GM19025 (cell line): Measurements from ENCODE around the gene USH2A.
"Not testable (repeated sequence)": the region's sequence is repeated elsewhere in the genome, so short reads cannot be mapped to it uniquely, and the experiment has no call there.

Experiments
- ATAC-seq: cut with Tn5 transposase; IDR thresholded peaks from one replicate; pipeline ENCODE4 v1.9.1; 2021; ENCODE audit warnings: mild to moderate bottlenecking, low read depth, moderate library complexity; ENCODE audit not compliant: unreplicated experiment

The USH2A gene

GRCh38 chr1:216055004-216055403 lies 368.2 kb downstream of the USH2A start:
- ATAC-seq = no peak

- ATAC-seq = no peak
These were observed 368.6 kb downstream of the USH2A start for GRCh38 chr1:216054600-216054999.

GRCh38 chr1:216051071-216051470 lies 372.2 kb downstream of the USH2A start:
- no peak for ATAC-seq

DNA sequence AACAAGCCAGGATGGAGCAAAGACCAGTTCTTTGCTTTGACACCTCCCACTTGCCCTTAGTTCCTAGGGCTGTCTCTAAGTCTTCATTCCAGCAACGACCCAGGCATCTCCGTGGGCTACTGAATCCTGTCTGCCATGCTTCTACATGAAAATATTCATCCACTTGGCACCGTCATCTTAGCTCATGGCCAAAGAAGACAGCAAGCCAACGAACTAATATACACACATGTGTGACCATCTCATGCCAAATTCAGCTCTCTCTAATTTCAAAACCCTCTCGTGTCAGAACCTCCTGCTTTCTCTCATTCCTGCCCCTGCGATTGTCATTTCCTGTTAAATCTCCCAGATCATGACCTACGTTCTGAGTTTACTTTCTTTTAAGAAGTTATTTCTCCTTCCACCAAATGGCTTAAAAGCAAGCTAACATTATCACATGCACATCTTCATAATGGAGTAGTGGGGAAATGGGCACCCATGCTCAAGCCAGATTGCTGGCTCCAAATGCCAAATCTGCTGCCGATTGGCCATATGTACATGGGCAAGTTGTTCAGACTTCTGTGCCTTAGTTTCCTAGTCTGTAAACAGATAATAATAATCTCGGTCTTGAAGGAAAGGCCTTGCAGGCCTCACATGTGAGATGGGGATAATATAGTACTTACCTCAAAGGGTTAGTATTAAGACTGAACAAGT lies 373.4 kb downstream of the USH2A start:
- no peak for ATAC-seq

DNA sequence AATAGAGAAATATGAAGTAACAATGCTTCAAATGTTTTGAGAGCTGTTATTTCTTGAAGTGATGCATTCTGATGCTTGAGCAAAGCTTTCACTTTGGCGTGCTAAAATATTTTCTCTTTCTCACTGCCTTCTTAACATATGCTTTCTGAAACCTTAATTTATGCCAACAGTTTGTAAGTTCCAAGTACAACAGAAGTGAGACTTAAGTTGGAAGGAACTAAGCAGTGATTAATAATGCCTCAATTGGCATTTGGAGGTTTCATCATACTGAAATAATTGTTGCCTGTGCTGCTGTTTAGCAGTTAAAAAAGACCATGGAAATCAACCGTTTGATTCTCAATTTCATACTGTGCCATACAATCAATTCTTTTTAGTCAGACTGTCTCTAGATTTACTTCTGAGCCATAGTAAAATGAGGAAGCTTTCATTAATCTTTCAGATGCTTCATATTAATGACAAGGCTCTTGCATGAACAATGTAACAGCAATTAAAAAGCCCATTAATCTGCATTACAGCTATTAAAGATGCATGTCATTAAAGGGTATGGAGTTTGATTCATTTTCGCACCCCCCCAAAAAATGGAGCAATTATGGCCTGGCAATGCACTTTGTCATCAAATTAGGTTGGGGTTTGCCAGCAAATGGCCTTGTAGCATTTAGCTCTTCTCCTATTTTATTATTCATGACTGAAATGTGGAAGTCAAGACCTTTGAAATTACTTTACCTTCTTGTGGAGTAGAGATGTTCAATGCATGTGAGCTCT lies 375.3 kb downstream of the USH2A start:
- no peak for ATAC-seq

DNA sequence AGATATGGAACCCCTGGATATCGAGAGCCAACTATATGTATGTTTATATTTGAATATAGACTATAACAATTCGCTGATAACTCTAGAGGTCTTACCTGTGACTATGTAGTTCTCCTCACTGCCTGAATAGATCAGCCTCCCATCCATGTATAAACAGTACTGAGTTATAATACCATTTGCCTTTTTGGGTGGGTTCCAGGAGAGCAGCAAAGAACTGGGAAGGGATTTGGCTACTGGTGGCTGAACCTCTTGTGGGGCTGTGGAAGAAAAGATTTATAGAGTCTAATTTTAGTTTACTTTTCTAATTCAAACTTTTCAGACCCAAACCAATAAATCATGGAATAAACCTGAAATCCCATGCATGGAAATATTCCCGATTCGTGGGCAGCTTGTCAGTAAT lies 376.9 kb downstream of the USH2A start:
- no peak for ATAC-seq

GRCh38 chr1:216045400-216045799 lies 377.8 kb downstream of the USH2A start:
- ATAC-seq = no peak

DNA sequence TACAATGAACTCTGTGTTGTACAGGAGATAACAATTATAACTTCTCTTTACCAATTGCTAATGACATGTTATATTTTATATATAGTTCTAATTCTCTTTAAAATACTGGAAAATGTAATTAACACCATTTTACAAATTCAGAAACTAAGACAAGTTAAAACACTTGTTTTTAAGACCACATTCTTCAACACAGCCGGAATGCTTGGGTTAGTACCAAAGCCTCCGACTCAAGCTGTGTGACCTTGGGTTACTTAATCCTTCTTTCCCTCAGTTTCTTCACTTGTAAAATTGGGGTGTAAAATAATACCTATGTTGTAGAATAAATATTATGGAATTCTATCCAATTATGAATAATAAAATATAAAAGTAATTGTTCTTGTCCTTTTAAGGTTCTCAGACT lies 378.7 kb downstream of the USH2A start:
- no peak for ATAC-seq

- no peak for ATAC-seq
These were observed 388.7 kb downstream of the USH2A start for GRCh38 chr1:216034506-216034905.

- ATAC-seq = no peak
These were observed 390.2 kb downstream of the USH2A start for GRCh38 chr1:216032961-216033614.

GRCh38 chr1:216032284-216032683 lies 391.0 kb downstream of the USH2A start:
- ATAC-seq = no peak

- no peak for ATAC-seq
These were observed 394.6 kb downstream of the USH2A start for GRCh38 chr1:216028631-216029030.

DNA sequence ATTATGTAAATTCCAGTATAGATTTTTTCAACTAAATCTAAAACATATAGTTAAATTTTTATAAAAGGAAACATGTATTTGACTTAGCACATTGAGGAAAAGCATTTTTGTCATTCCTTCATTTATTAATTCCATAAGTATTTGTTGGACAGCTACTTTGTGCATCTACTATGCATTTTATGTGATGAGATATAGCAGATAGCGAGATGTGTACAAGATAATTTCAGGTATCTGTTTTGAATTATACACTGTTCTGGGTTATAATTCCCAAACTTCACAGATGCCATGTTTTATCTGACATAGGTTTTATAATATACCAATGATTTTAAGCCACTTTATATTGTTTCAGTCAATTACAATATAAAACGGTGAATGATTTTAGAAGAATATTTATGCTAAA lies 398.7 kb downstream of the USH2A start:
- ATAC-seq = no peak

GRCh38 chr1:216020743-216021345 lies 402.4 kb downstream of the USH2A start:
- ATAC-seq = no peak

DNA sequence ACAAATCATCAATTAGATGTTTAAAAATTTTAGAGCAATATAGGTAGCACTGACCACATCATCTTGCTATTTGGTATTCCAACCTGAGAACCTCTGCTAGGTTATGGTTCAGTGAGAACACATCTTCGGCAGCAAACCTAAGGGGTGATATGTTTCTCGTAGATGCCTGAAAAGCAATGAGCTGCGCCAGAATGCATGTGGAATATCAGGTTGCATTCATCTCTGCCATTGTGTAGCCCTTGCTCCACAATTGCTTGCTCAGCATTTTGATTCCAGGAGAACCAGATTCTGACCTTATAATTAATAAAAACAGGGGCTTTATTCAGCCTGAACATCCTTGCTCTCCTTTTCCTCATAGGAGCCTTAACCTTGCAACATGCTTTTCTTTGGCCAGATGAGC lies 408.1 kb downstream of the USH2A start:
- ATAC-seq = no peak

- no peak for ATAC-seq
These were observed 409.2 kb downstream of the USH2A start for GRCh38 chr1:216014086-216014485.

- not testable (repeated sequence) for ATAC-seq
These were observed 413.8 kb downstream of the USH2A start for GRCh38 chr1:216009456-216009855.

DNA sequence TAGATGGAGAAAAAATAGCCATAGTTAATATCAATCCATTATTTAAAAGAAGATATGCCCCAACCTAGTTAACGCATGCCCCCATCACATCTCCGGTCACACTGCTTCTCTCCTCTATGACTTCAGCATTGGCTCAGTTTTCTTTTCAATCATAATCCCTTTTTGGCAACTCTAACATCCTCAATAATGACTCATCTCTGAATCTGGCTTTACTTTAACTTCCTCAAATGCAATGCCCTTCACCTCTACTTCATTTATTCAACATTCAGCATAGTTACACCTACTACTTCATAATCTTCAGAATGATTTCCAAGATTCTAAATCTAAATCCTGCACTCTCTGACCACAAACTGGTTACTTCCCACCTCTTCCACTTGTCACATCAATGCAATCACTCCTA lies 417.3 kb downstream of the USH2A start:
- peak; percentile 88 for ATAC-seq

GRCh38 chr1:215992620-215993019 lies 430.6 kb downstream of the USH2A start:
- ATAC-seq = no peak

DNA sequence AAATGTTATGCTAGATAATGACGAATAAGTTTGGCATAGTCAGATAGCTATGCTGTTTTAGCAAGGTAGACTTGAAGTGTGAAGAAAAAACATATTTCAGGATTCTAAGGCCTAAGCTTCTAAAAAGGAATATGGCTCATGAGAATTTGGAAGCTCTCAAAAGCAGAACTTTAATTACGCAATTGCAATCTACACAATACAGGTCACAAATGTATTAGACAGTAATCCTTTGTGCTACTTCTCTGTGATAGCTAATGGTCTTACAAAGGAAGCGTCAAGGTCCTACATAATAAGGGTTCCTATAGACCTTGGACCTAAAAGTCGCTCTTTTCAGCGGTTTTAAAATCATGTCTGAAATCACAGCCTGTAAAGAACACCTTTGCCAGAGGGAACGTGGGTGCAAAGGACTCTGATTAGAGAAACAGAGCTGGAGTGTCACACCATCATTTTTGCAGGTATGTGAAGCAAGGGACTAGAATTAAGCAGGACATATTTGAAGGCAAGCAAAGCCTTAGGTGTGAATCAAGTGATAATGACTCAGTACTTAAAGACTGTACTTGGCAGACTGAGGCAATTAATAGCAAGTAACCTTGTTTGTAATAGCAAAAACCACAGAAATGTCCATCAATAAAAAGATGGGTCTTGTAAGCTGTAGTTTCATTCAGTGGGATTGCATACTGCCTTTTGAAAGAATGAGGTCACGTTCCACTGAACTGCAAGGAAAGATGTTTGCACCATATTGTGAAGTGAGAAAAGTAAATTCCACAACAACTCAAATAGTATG lies 436.0 kb downstream of the USH2A start:
- ATAC-seq = no peak
